PFSK-1 (cell line): Measurements from ENCODE around the gene TRPM6.

Experiments
- POLR2AphosphoS5 ChIP-seq: IDR thresholded peaks from 2 replicates; pipeline ENCODE4 v1.6.1; 2012; ENCODE audit warnings: low read depth, mild to moderate bottlenecking, control low read depth, low read length, moderate library complexity
- TAF1 ChIP-seq: IDR thresholded peaks from 2 replicates; pipeline ENCODE4 v1.6.1; 2012; ENCODE audit warnings: low read length, control low read depth, borderline replicate concordance; ENCODE audit not compliant: insufficient read depth

DNA sequence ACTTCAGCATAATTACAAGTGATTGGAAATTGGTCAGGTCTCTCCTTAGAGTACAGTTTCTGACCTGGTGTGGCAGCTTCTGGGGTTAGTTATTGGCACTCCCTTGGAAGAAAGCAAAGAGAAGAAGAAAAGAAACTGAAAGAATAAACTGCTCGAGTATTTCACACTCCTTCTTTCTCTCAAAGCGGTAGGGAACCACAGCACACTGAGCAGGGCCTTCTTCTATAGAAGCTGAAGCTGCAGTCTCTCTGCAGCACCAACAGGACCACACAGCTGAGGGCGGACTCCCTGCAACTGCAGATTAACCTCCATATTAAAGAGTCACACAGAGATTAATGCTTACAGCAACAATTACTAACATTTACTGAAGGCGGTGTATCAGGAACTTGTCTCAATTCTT lies 152.0 kb downstream of the TRPM6 start:
- TF ChIP-seq POLR2AphosphoS5 (no peak), TAF1 (no peak)
